ENCODE measurements around the gene SEC61A1.

SEC61A1 gene

GRCh38 chr3:128051837-128052594 is at the start of gene SEC61A1:
SEC61A1 (plus strand) TSS chr3:128052437; CDS start chr3:128052553, 116 bp downstream.
- DNase-seq (ENCODE audit: low spot score) (peak; percentile 98), FAIRE-seq (no peak)

- FAIRE-seq = no peak
- no peak for DNase-seq (ENCODE audit: low spot score)
Observed at GRCh38 chr3:128004661-128005060, 47.6 kb upstream of the SEC61A1 start.

- DNase-seq (ENCODE audit: low spot score) = no peak
- FAIRE-seq = no peak
Observed at GRCh38 chr3:128006061-128007032, 45.9 kb upstream of the SEC61A1 start.

- DNase-seq (ENCODE audit: low spot score) (peak; percentile 35), FAIRE-seq (no peak)
Observed at GRCh38 chr3:128007033-128007424, 45.2 kb upstream of the SEC61A1 start.

GRCh38 chr3:128009952-128010846 is 42.0 kb upstream of the SEC61A1 start:
- DNase-seq (ENCODE audit: low spot score) (no peak), FAIRE-seq (peak; percentile 5)

GRCh38 chr3:128011140-128011539 is 41.1 kb upstream of the SEC61A1 start:
- DNase-seq (ENCODE audit: low spot score) (peak; percentile 74), FAIRE-seq (no peak)

GRCh38 chr3:128012050-128012449 is 40.2 kb upstream of the SEC61A1 start:
- DNase-seq (ENCODE audit: low spot score) = no peak

GRCh38 chr3:128014548-128014947 is 37.7 kb upstream of the SEC61A1 start:
- FAIRE-seq = no peak
- no peak for DNase-seq (ENCODE audit: low spot score)

More at GRCh38 chr3:128012050-128012449, 40.2 kb upstream of the SEC61A1 start:
- no peak for FAIRE-seq

GRCh38 chr3:128016502-128016901 is 35.7 kb upstream of the SEC61A1 start:
- FAIRE-seq = no peak
- no peak for DNase-seq (ENCODE audit: low spot score)

- FAIRE-seq = peak; percentile 53
- no peak for DNase-seq (ENCODE audit: low spot score)
Observed at GRCh38 chr3:128021768-128022372, 30.4 kb upstream of the SEC61A1 start.

GRCh38 chr3:128033102-128033501 is 19.1 kb upstream of the SEC61A1 start:
- DNase-seq (ENCODE audit: low spot score) (no peak), FAIRE-seq (no peak)

- DNase-seq (ENCODE audit: low spot score) = no peak
- no peak for FAIRE-seq
Observed at GRCh38 chr3:128036119-128036518, 16.1 kb upstream of the SEC61A1 start.

GRCh38 chr3:128040041-128040440 is 12.2 kb upstream of the SEC61A1 start:
- no peak for FAIRE-seq
- DNase-seq (ENCODE audit: low spot score) = no peak

GRCh38 chr3:128040660-128041059 is 11.6 kb upstream of the SEC61A1 start:
- FAIRE-seq (no peak), DNase-seq (ENCODE audit: low spot score) (no peak)

GRCh38 chr3:128041344-128041743 is 10.9 kb upstream of the SEC61A1 start:
- no peak for DNase-seq (ENCODE audit: low spot score)
- FAIRE-seq = no peak

GRCh38 chr3:128050597-128050996 is 1.6 kb upstream of the SEC61A1 start:
- no peak for DNase-seq (ENCODE audit: low spot score)
- FAIRE-seq = no peak

GRCh38 chr3:128051459-128051836 is 789 bp upstream of the SEC61A1 start:
- no peak for FAIRE-seq
- DNase-seq (ENCODE audit: low spot score) = peak; percentile 18

GRCh38 chr3:128052595-128053351 is 536 bp downstream of the SEC61A1 start:
- FAIRE-seq (no peak), DNase-seq (ENCODE audit: low spot score) (no peak)

- DNase-seq (ENCODE audit: low spot score) = no peak
- FAIRE-seq = no peak
Observed at GRCh38 chr3:128053614-128054013, 1.4 kb downstream of the SEC61A1 start.

GRCh38 chr3:128054367-128054766 is 2.1 kb downstream of the SEC61A1 start:
- DNase-seq (ENCODE audit: low spot score) = no peak
- no peak for FAIRE-seq

Measured in urothelium cell line (cell line).